Coronary artery (tissue), 2 donors: ENCODE measurements around the gene RPL23.

Source experiments
- DNase-seq: peaks from one replicate; pipeline ENCODE4 v3.0.0-alpha.2; 2017; ENCODE audit warnings: low spot score
- H3K27ac ChIP-seq, 2 donors: fragments of 200-600 bp; sonication (generic); one replicate each; pipeline ENCODE4 v1.5.1; 2016 to 2019
- H3K4me3 ChIP-seq: fragments of 200-600 bp; sonication (generic); 2 replicates; pipeline ENCODE4 v1.5.1; 2016; ENCODE audit warnings: mild to moderate bottlenecking, moderate library complexity
- CTCF ChIP-seq: fragments of 200-600 bp; sonication (generic); IDR thresholded peaks from one replicate; pipeline ENCODE4 v1.5.1; 2019; ENCODE audit warnings: antibody characterized with exemption

Gene RPL23

GRCh38 chr17:38877130-38877851 lies 23.8 kb upstream of the RPL23 start:
- peak; percentile 72 for DNase-seq
- Histone ChIP-seq H3K4me3 (peak overlapping the region; percentile 8), H3K27ac (peak overlapping the region; percentile 35 to 61)
- TF ChIP-seq CTCF: no peak

DNA sequence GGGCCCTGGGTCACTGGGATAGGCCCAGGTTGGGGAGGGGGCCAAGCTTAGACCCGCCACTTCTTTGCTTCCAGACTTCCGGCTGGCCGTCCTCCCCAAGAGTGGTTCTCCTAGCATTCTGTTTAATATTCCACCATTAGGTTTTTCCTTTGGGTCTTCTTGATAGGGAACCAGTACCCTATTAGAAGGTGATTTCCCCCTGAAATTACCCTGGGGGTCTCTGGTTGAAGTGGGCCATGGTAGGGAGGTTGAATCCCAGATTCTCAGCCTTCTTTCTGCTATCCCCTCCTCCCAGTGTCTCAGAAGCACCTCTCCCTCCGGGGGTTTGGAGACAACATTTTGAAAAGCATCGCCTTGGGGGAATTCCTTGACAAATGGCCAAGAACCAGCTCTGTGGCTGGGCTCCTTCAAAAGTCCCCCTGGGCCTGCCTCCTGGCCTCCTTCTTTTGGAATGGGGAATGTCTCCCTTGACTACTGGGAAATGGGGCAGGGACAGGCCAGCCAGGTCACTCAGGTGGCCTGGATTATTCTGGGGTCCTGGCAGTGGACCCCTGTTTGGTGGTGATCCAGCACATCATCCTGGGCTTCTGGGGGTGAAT lies 22.1 kb upstream of the RPL23 start:
- peak overlapping the region; percentile 90 for H3K4me3 ChIP-seq
- DNase-seq: no peak
- H3K27ac ChIP-seq: peak overlapping the region; percentile 98
- no peak for TF ChIP-seq CTCF

- no peak for DNase-seq
- Histone ChIP-seq H3K4me3 (peak overlapping the region; percentile 90), H3K27ac (peak overlapping the region; percentile 98)
- TF ChIP-seq CTCF: no peak
These were observed 21.2 kb upstream of the RPL23 start for GRCh38 chr17:38874505-38875400.

GRCh38 chr17:38873640-38874380 lies 20.3 kb upstream of the RPL23 start:
- H3K27ac ChIP-seq: peak overlapping the region; percentile 98
- peak overlapping the region; percentile 90 for H3K4me3 ChIP-seq

GRCh38 chr17:38872671-38873385 lies 19.3 kb upstream of the RPL23 start:
- no peak for DNase-seq
- Histone ChIP-seq H3K4me3 (peak overlapping the region; percentile 90), H3K27ac (peak overlapping the region; percentile 98)
- TF ChIP-seq CTCF: no peak

More at GRCh38 chr17:38873640-38874380, 20.3 kb upstream of the RPL23 start:
- TF ChIP-seq CTCF: no peak
- no peak for DNase-seq

- no peak for DNase-seq
- no peak for TF ChIP-seq CTCF
- H3K4me3 ChIP-seq: peak overlapping the region; percentile 90
- peak overlapping the region; percentile 98 for H3K27ac ChIP-seq
These were observed 18.5 kb upstream of the RPL23 start for GRCh38 chr17:38872027-38872511.
